ENCODE measurements around the gene DENND1A. TPM values are rescaled to one million over a fixed set of nuclear protein-coding genes. Genes with fewer than 3 reads are reported as not detected.
"Not testable (repeated sequence)": the region's sequence is repeated elsewhere in the genome, so short reads cannot be mapped to it uniquely, and the experiment has no call there.

DENND1A gene
- total and polyA plus RNA-seq, 2 donors from 2014 or later, result 16.3 to 19.6 TPM

DNA sequence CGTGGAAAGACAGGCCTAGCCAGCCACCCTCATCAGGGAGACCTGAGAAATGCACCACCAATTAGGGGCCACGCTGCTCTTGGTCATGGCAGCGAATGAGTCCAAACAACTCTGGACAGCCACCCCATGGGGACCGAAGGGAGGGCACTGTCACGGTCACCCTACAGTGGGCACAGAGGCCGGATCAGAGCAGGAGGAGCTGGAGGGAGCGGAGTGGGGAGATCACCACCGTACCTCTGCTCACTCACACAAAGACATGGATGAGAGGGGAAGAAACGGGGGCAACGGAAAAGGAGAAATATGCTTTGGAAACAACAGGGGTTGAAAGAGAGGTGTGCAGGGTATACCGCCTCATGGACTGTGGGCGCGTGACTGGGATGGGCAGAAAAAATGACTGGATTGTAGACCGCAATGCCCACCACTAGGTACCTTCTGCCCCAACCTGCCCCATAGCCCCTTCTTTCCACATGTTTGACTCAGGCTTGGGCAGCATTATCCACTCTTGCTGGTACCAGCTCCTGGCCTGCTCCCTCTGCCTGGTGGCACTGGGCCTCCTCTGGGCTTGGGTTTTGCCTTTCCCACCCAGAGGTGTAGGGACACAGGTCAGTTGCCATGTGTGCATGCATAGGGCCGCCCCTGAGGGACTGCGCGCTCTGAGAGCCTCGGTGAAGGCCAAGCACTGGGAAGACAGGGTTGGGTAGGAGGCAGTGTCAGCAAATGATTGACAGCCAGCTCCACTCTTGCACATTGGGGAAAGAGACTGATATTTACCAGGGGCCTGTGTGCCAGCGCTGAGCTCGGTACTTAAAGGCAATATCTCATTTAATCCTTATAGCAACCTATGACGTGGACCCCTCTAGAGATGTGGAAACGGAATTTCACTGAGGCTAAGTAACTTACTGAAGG is 497.3 kb downstream of the DENND1A start:
- intact Hi-C loops (cut with DNase I), result no loop called here

DNA sequence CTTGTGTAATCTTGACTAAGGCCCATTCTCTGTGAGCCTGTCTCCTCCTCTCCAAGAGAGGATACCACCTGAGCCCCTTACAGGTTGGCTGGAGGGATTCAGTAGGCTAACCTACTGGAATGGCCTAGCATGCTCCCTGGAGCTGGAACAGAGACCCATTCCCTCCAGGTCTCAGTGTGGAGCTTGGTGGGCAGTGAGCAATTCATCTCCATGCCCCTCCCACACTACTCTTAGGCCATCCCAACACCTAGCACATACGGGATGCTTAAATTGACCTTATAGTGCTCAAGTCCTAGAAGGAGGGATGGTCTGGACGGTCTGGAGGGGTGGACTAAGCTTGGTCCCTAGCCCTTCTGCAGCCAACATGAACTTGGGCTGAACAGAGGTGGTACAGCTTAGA is 498.3 kb downstream of the DENND1A start:
- DNase-seq (no peak), FAIRE-seq (no peak)
- peaks cover 0 to 9% (median 3%) of the 10 kb centered on the region in 3 donors for H3K36me3 ChIP-seq (ENCODE audit: control insufficient read depth in 2 of 3, insufficient read depth in 3 of 3, low read length in 3 of 3)
- no peak overlapping the region for H3K27ac ChIP-seq (ENCODE audit: low read depth in 2 of 2, low read length in 2 of 2)
- intact Hi-C loops (cut with DNase I), result no loop called here
- H3K4me1 ChIP-seq (ENCODE audit: control insufficient read depth in 2 of 3, insufficient read depth in 2 of 3, low read depth in 1 of 3, low read length in 3 of 3), result no peaks in the 10 kb centered on the region
- H3K4me3 ChIP-seq (ENCODE audit: low read length in 3 of 3), result no peak overlapping the region
- no peak overlapping the region for H3K9ac ChIP-seq (ENCODE audit: low read length in 3 of 3)
- no peaks in the 10 kb centered on the region for H3K27me3 ChIP-seq (ENCODE audit: control insufficient read depth, insufficient read depth, low read length)
- TF ChIP-seq, protein P1, sequence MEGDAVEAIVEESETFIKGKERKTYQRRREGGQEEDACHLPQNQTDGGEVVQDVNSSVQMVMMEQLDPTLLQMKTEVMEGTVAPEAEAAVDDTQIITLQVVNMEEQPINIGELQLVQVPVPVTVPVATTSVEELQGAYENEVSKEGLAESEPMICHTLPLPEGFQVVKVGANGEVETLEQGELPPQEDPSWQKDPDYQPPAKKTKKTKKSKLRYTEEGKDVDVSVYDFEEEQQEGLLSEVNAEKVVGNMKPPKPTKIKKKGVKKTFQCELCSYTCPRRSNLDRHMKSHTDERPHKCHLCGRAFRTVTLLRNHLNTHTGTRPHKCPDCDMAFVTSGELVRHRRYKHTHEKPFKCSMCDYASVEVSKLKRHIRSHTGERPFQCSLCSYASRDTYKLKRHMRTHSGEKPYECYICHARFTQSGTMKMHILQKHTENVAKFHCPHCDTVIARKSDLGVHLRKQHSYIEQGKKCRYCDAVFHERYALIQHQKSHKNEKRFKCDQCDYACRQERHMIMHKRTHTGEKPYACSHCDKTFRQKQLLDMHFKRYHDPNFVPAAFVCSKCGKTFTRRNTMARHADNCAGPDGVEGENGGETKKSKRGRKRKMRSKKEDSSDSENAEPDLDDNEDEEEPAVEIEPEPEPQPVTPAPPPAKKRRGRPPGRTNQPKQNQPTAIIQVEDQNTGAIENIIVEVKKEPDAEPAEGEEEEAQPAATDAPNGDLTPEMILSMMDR (IDR thresholded peaks at IDR 0.05; ENCODE audit: borderline replicate concordance, extremely low read depth, insufficient read depth), result no peak
- peaks cover 0 to 6% (median 0%) of the 10 kb centered on the region in 3 donors for H3K9me3 ChIP-seq (ENCODE audit: control insufficient read depth in 2 of 3, insufficient read depth in 1 of 3, low read length in 3 of 3)

More for the DNA sequence above, 497.3 kb downstream of the DENND1A start:
- Histone ChIP-seq H3K4me3 (ENCODE audit: low read length in 3 of 3) (no peak overlapping the region), H3K27me3 (ENCODE audit: control insufficient read depth, insufficient read depth, low read length) (no peaks in the 10 kb centered on the region), H3K9me3 (ENCODE audit: control insufficient read depth in 2 of 3, insufficient read depth in 1 of 3, low read length in 3 of 3) (peaks cover 0 to 6% (median 0%) of the 10 kb centered on the region in 3 donors), H3K4me1 (ENCODE audit: control insufficient read depth in 2 of 3, insufficient read depth in 2 of 3, low read depth in 1 of 3, low read length in 3 of 3) (no peaks in the 10 kb centered on the region), H3K9ac (ENCODE audit: low read length in 3 of 3) (no peak overlapping the region), H3K27ac (ENCODE audit: low read depth in 2 of 2, low read length in 2 of 2) (no peak overlapping the region), H3K36me3 (ENCODE audit: control insufficient read depth in 2 of 3, insufficient read depth in 3 of 3, low read length in 3 of 3) (peaks cover 3 to 16% (median 5%) of the 10 kb centered on the region in 3 donors)
- TF ChIP-seq, protein P1 (IDR thresholded peaks at IDR 0.05; ENCODE audit: borderline replicate concordance, extremely low read depth, insufficient read depth), result no peak
- DNase-seq (no peak), FAIRE-seq (no peak)

DNA sequence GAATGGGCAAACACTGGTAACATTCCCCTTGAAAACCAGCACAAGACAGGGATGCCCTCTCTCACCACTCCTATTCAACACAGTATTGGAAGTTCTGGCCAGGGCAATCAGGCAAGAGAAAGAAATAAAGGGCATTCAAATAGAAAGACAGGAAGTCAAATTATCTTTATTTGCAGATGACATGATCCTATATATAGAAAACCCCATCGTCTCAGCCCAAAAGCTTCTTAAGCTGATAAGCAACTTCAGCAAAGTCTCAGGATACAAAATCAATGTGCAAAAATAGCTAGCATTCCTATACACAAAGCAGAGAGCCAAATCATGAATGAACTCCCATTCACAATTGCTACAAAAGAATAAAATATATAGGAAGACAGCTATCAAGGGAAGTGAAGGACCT is 501.5 kb downstream of the DENND1A start:
- H3K36me3 ChIP-seq (ENCODE audit: control insufficient read depth in 2 of 3, insufficient read depth in 3 of 3, low read length in 3 of 3); H3K4me3 ChIP-seq (ENCODE audit: low read length in 3 of 3); H3K9ac ChIP-seq (ENCODE audit: low read length in 3 of 3); H3K27ac ChIP-seq (ENCODE audit: low read depth in 2 of 2, low read length in 2 of 2); H3K27me3 ChIP-seq (ENCODE audit: control insufficient read depth, insufficient read depth, low read length); H3K9me3 ChIP-seq (ENCODE audit: control insufficient read depth in 2 of 3, insufficient read depth in 1 of 3, low read length in 3 of 3); intact Hi-C loops (cut with DNase I); DNase-seq; FAIRE-seq; H3K4me1 ChIP-seq (ENCODE audit: control insufficient read depth in 2 of 3, insufficient read depth in 2 of 3, low read depth in 1 of 3, low read length in 3 of 3): not testable (repeated sequence)

DNA sequence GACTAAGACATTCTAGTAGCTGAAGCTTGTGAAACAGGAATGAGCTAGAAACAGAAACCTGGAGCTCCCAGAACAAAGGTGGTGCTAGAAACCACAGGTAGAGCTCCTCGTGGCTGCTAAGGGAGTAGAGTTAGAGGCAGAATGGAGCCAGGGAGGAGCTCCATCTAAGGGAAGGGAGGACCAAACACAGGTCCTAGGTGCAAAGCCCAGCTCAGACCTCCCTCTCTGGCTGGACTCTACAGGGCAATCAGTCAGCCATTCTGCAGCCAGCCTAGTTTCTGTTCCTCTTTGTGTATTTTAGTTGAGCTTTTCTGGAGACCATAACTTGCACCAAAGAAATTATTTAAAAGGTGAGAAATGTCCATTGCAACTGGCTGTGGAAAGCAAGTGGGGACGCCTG is 503.5 kb downstream of the DENND1A start:
- H3K27me3 ChIP-seq (ENCODE audit: control insufficient read depth, insufficient read depth, low read length), result no peaks in the 10 kb centered on the region
- no peak overlapping the region for H3K4me3 ChIP-seq (ENCODE audit: low read length in 3 of 3)
- FAIRE-seq (no peak), DNase-seq (peak in 1 of 5 donors; percentile 1)
- H3K36me3 ChIP-seq (ENCODE audit: control insufficient read depth in 2 of 3, insufficient read depth in 3 of 3, low read length in 3 of 3), result peaks cover 0 to 5% (median 0%) of the 10 kb centered on the region in 3 donors
- H3K9me3 ChIP-seq (ENCODE audit: control insufficient read depth in 2 of 3, insufficient read depth in 1 of 3, low read length in 3 of 3), result peaks cover 0 to 6% (median 0%) of the 10 kb centered on the region in 3 donors
- TF ChIP-seq, protein P1 (IDR thresholded peaks at IDR 0.05; ENCODE audit: borderline replicate concordance, extremely low read depth, insufficient read depth), result no peak
- intact Hi-C loops (cut with DNase I), result no loop called here
- peaks cover 0 to 2% (median 0%) of the 10 kb centered on the region in 3 donors for H3K4me1 ChIP-seq (ENCODE audit: control insufficient read depth in 2 of 3, insufficient read depth in 2 of 3, low read depth in 1 of 3, low read length in 3 of 3)
- H3K9ac ChIP-seq (ENCODE audit: low read length in 3 of 3), result no peak overlapping the region
- no peak overlapping the region for H3K27ac ChIP-seq (ENCODE audit: low read depth in 2 of 2, low read length in 2 of 2)

Data from kidney (tissue), 14 donors.